Neural cell (in vitro differentiated cells): ENCODE data around the gene ZBTB40. TPM values are rescaled to one million over a fixed set of nuclear protein-coding genes. Genes with fewer than 3 reads are reported as not detected.

Experiments
- H2AFZ ChIP-seq: fragments of 200-600, 300-800 bp; sonication (generic), shearing (Covaris generic); 2 replicates; pipeline ENCODE4 v1.6.0; 2014; ENCODE audit warnings: low read depth, mild to moderate bottlenecking, antibody characterized with exemption, low read length, moderate library complexity
- H3F3A ChIP-seq: fragments of 200-600 bp; shearing (Covaris generic); 2 replicates; pipeline ENCODE4 v1.6.1; 2016; ENCODE audit warnings: mild to moderate bottlenecking, moderate library complexity, mixed read lengths, antibody characterized with exemption, low read length; ENCODE audit not compliant: insufficient read depth, poor library complexity, severe bottlenecking
- H3K27ac ChIP-seq: fragments of 200-600, 300-800 bp; sonication (generic), shearing (Covaris generic); 2 replicates; pipeline ENCODE4 v1.5.1; 2014; ENCODE audit warnings: mild to moderate bottlenecking, low read length, moderate library complexity
- H3K27me3 ChIP-seq: fragments of 300-800, 200-600 bp; sonication (generic), shearing (Covaris generic); 2 replicates; pipeline ENCODE4 v1.6.0; 2014; ENCODE audit warnings: mild to moderate bottlenecking, low read depth, low read length, moderate library complexity; ENCODE audit not compliant: insufficient read depth
- H3K36me3 ChIP-seq: fragments of 300-800, 200-600 bp; sonication (generic), shearing (Covaris generic); 2 replicates; pipeline ENCODE4 v1.5.1; 2014; ENCODE audit warnings: mild to moderate bottlenecking, antibody characterized with exemption, low read length, moderate library complexity; ENCODE audit not compliant: insufficient read depth
- H3K4me2 ChIP-seq: fragments of 300-800, 200-600 bp; sonication (generic), shearing (Covaris generic); 2 replicates; pipeline ENCODE4 v1.6.0; 2014; ENCODE audit warnings: mild to moderate bottlenecking, low read length
- H3K4me3 ChIP-seq: fragments of 300-800, 200-600 bp; sonication (generic), shearing (Covaris generic); 2 replicates; pipeline ENCODE4 v1.5.1; 2014; ENCODE audit warnings: mild to moderate bottlenecking, low read length, moderate library complexity
- H3K79me2 ChIP-seq: fragments of 200-600 bp; shearing (Covaris generic); replicated peaks from 2 replicates; pipeline ENCODE4 v1.6.0; 2014; ENCODE audit warnings: mild to moderate bottlenecking, low read length, moderate library complexity; ENCODE audit not compliant: insufficient read depth
- H3K9ac ChIP-seq: fragments of 300-800, 200-600 bp; sonication (generic), shearing (Covaris generic); 2 replicates; pipeline ENCODE4 v1.6.1; 2016; ENCODE audit warnings: mild to moderate bottlenecking, low read length, mixed read lengths
- H3K9me2 ChIP-seq: fragments of 200-600 bp; shearing (Covaris generic); 2 replicates; pipeline ENCODE4 v1.6.1; 2016; ENCODE audit warnings: mild to moderate bottlenecking, low read length, mixed read lengths; ENCODE audit not compliant: insufficient read depth
- H3K9me3 ChIP-seq: fragments of 200-600, 300-800 bp; sonication (generic), shearing (Covaris generic); 2 replicates; pipeline ENCODE4 v1.6.1; 2016; ENCODE audit warnings: mild to moderate bottlenecking, mixed run types, low read length, moderate library complexity, mixed read lengths
- H4K20me1 ChIP-seq: fragments of 200-600 bp; shearing (Covaris generic); 2 replicates; pipeline ENCODE4 v1.6.1; 2016; ENCODE audit warnings: mild to moderate bottlenecking, mixed run types; ENCODE audit not compliant: insufficient read depth
- EP300 ChIP-seq: fragments of 450-650 bp; conservative IDR thresholded peaks from 2 replicates; pipeline ENCODE4 v1.6.1; 2014; ENCODE audit warnings: antibody characterized with exemption, mild to moderate bottlenecking, moderate library complexity; ENCODE audit not compliant: poor library complexity, severe bottlenecking
- EZH2 ChIP-seq: fragments of 200-600, 300-800 bp; shearing (Covaris generic), sonication (generic); IDR thresholded peaks from 2 replicates; pipeline ENCODE4 v1.6.1; 2014; ENCODE audit warnings: antibody characterized with exemption, low read length, borderline replicate concordance, mild to moderate bottlenecking; ENCODE audit not compliant: insufficient read depth, poor library complexity, severe bottlenecking
- MXI1 ChIP-seq: fragments of 450-650 bp; conservative IDR thresholded peaks from 2 replicates; pipeline ENCODE4 v1.6.1; 2014; ENCODE audit warnings: antibody characterized with exemption, mild to moderate bottlenecking; ENCODE audit not compliant: poor library complexity, severe bottlenecking
- POLR2AphosphoS5 ChIP-seq: IDR thresholded peaks from 2 replicates; pipeline ENCODE4 v1.6.1; 2012
- RAD21 ChIP-seq: fragments of 450-650 bp; conservative IDR thresholded peaks from 2 replicates; pipeline ENCODE4 v1.6.1; 2014; ENCODE audit warnings: antibody characterized with exemption, mild to moderate bottlenecking, moderate library complexity
- REST ChIP-seq: IDR thresholded peaks from 2 replicates; pipeline ENCODE4 v1.6.1; 2012; ENCODE audit warnings: borderline replicate concordance
- SMC3 ChIP-seq: fragments of 450-650 bp; conservative IDR thresholded peaks from 2 replicates; pipeline ENCODE4 v1.6.1; 2014; ENCODE audit warnings: antibody characterized with exemption, mild to moderate bottlenecking, moderate library complexity; ENCODE audit not compliant: poor library complexity
- TAF1 ChIP-seq: IDR thresholded peaks from 2 replicates; pipeline ENCODE4 v1.6.1; 2012; ENCODE audit warnings: low read depth
- polyA plus RNA-seq: library from polyadenylated mRNA; depleted of rRNA; stranded (reverse); fragments of >200 nt; gene quantifications from 2 replicates; pipeline ENCODE4 v1.2.3, GENCODE V29; 2014
- TF ChIP-seq, protein P1 (sequence below): fragments of 450-650 bp; IDR thresholded peaks from 2 replicates; pipeline ENCODE4 v1.5.1; 2014; ENCODE audit warnings: antibody characterized with exemption, mild to moderate bottlenecking, moderate library complexity; ENCODE audit not compliant: poor library complexity, severe bottlenecking

The ZBTB40 gene
- polyA plus RNA-seq, 1 donor from 2014 or later = 12.7 TPM

DNA sequence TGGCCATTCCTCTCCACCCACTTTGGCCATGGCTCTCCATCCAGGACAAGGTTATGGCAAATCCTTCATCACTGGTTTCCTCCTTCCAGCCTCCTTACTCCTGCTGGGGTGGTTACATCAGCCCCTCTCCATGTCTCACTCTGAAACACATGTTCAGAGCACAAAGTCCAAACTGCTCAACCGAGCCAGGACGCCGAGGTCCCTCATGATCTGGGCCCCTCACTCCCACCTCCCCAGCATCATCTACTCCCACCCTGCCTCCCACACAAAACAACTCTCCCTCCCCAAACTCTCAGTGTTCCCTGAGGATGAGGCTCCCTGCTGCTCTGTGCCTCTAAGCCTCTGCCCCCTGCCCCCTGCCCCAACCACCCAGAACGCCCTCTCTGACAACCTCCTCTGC is 33.3 kb upstream of the ZBTB40 start:
- H3F3A ChIP-seq = no peaks in the 10 kb centered on the region
- peak overlapping the region; percentile 58 for H3K9ac ChIP-seq
- no peaks in the 10 kb centered on the region for H3K79me2 ChIP-seq
- no peaks in the 10 kb centered on the region for H4K20me1 ChIP-seq
- H3K9me3 ChIP-seq = no peaks in the 10 kb centered on the region
- H3K36me3 ChIP-seq = no peaks in the 10 kb centered on the region
- no peaks in the 10 kb centered on the region for H3K9me2 ChIP-seq
- no peak overlapping the region for H2AFZ ChIP-seq
- peak overlapping the region; percentile 42 for H3K4me3 ChIP-seq
- H3K4me2 ChIP-seq = peak overlapping the region; percentile 47
- TF ChIP-seq, protein P1, sequence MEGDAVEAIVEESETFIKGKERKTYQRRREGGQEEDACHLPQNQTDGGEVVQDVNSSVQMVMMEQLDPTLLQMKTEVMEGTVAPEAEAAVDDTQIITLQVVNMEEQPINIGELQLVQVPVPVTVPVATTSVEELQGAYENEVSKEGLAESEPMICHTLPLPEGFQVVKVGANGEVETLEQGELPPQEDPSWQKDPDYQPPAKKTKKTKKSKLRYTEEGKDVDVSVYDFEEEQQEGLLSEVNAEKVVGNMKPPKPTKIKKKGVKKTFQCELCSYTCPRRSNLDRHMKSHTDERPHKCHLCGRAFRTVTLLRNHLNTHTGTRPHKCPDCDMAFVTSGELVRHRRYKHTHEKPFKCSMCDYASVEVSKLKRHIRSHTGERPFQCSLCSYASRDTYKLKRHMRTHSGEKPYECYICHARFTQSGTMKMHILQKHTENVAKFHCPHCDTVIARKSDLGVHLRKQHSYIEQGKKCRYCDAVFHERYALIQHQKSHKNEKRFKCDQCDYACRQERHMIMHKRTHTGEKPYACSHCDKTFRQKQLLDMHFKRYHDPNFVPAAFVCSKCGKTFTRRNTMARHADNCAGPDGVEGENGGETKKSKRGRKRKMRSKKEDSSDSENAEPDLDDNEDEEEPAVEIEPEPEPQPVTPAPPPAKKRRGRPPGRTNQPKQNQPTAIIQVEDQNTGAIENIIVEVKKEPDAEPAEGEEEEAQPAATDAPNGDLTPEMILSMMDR = no peak
- no peak for TF ChIP-seq REST
- TF ChIP-seq RAD21 = no peak
- TF ChIP-seq SMC3 = no peak
- TF ChIP-seq EP300 = no peak
- no peak for TF ChIP-seq MXI1
- TF ChIP-seq EZH2 = no peak
- TF ChIP-seq TAF1 = no peak
- no peak for TF ChIP-seq POLR2AphosphoS5
- peak overlapping the region; percentile 86 for H3K27ac ChIP-seq
- no peaks in the 10 kb centered on the region for H3K27me3 ChIP-seq

GRCh38 chr1:22418933-22419382 is 32.7 kb upstream of the ZBTB40 start:
- TF ChIP-seq TAF1 (no peak), MXI1 (no peak), REST (no peak), EZH2 (no peak), POLR2AphosphoS5 (peak; percentile 72), SMC3 (peak; percentile 43), EP300 (peak; percentile 83), RAD21 (peak; percentile 7)
- TF ChIP-seq, protein P1 = no peak
- Histone ChIP-seq H3F3A (no peaks in the 10 kb centered on the region), H3K27ac (peak overlapping the region; percentile 86), H3K9me2 (no peaks in the 10 kb centered on the region), H3K4me2 (peak overlapping the region; percentile 47), H3K4me3 (peak overlapping the region; percentile 42), H3K79me2 (no peaks in the 10 kb centered on the region), H3K36me3 (no peaks in the 10 kb centered on the region), H3K9me3 (no peaks in the 10 kb centered on the region), H3K9ac (peak overlapping the region; percentile 58), H3K27me3 (no peaks in the 10 kb centered on the region), H2AFZ (no peak overlapping the region), H4K20me1 (no peaks in the 10 kb centered on the region)
